GM19395 (cell line): ENCODE results near the gene STEAP3.

Source experiments
- ATAC-seq: cut with Tn5 transposase; IDR thresholded peaks from one replicate; pipeline ENCODE4 v1.9.1; 2021; ENCODE audit warnings: mild to moderate bottlenecking, moderate library complexity; ENCODE audit not compliant: unreplicated experiment

The STEAP3 gene

GRCh38 chr2:119245841-119246230 lies 22.2 kb downstream of the STEAP3 start:
- no peak for ATAC-seq

GRCh38 chr2:119246884-119247843 lies 23.5 kb downstream of the STEAP3 start:
- ATAC-seq = no peak

- no peak for ATAC-seq
Measured at GRCh38 chr2:119247844-119248271, 24.2 kb downstream of the STEAP3 start.

- no peak for ATAC-seq
Measured at GRCh38 chr2:119248311-119248710, 24.7 kb downstream of the STEAP3 start.

GRCh38 chr2:119248751-119249150 lies 25.1 kb downstream of the STEAP3 start:
- no peak for ATAC-seq

- no peak for ATAC-seq
Measured at GRCh38 chr2:119249311-119249710, 25.7 kb downstream of the STEAP3 start.

GRCh38 chr2:119249855-119250717 lies 26.5 kb downstream of the STEAP3 start:
- ATAC-seq = no peak

GRCh38 chr2:119250718-119251290 lies 27.2 kb downstream of the STEAP3 start:
- no peak for ATAC-seq

- ATAC-seq = no peak
Measured at GRCh38 chr2:119251652-119252051, 28.0 kb downstream of the STEAP3 start.

- no peak for ATAC-seq
Measured at GRCh38 chr2:119252186-119253113, 28.8 kb downstream of the STEAP3 start.

GRCh38 chr2:119253114-119253702 lies 29.6 kb downstream of the STEAP3 start:
- ATAC-seq = no peak

GRCh38 chr2:119253760-119254600 lies 30.3 kb downstream of the STEAP3 start:
- no peak for ATAC-seq

GRCh38 chr2:119254601-119255080 lies 31.0 kb downstream of the STEAP3 start:
- ATAC-seq = no peak

GRCh38 chr2:119255760-119256581 lies 32.3 kb downstream of the STEAP3 start:
- no peak for ATAC-seq

GRCh38 chr2:119256582-119256921 lies 32.9 kb downstream of the STEAP3 start:
- no peak for ATAC-seq

- ATAC-seq = no peak
Measured at GRCh38 chr2:119257198-119257597, 33.6 kb downstream of the STEAP3 start.

- no peak for ATAC-seq
Measured at GRCh38 chr2:119259296-119259860, 35.7 kb downstream of the STEAP3 start.
